Liver (tissue), 9 donors: ENCODE measurements around the gene KLF16. TPM values are rescaled to one million over a fixed set of nuclear protein-coding genes. Genes with fewer than 3 reads are reported as not detected.

Experiments used
- DNase-seq: peaks from one replicate; pipeline ENCODE4 v3.0.0-alpha.2; 2017; ENCODE audit warnings: low spot score
- H3K27ac ChIP-seq, 2 donors: one replicate each; pipeline ENCODE4 v1.7.0; 2013; ENCODE audit warnings: inconsistent platforms in 2 of 2, low read length in 2 of 2, control low read depth in 1 of 2, low read depth in 1 of 2, mild to moderate bottlenecking in 1 of 2
- H3K27me3 ChIP-seq, 4 donors: one replicate each; pipeline versions ENCODE4 v1.6.1 to v1.7.0; 2013; ENCODE audit warnings: low read length in 3 of 4, inconsistent platforms in 1 of 4, mild to moderate bottlenecking in 1 of 4, moderate library complexity in 1 of 4; ENCODE audit not compliant: control insufficient read depth in 4 of 4, insufficient read depth in 4 of 4
- H3K36me3 ChIP-seq, 4 donors: one replicate each; pipeline versions ENCODE4 v1.6.1 to v1.7.0; 2013; ENCODE audit warnings: low read length in 3 of 4, mild to moderate bottlenecking in 3 of 4, low read depth in 1 of 4, moderate library complexity in 1 of 4; ENCODE audit not compliant: control insufficient read depth in 4 of 4, insufficient read depth in 3 of 4
- H3K4me1 ChIP-seq, 4 donors: one replicate each; pipeline versions ENCODE4 v1.6.1 to v1.7.0; 2013; ENCODE audit warnings: low read length in 3 of 4, mild to moderate bottlenecking in 3 of 4, moderate library complexity in 1 of 4; ENCODE audit not compliant: control insufficient read depth in 4 of 4, insufficient read depth in 4 of 4
- H3K4me3 ChIP-seq, 3 donors: one replicate each; pipeline versions ENCODE4 v1.6.1 to v1.7.0; 2013; ENCODE audit warnings: low read length in 3 of 3, control low read depth in 1 of 3, low read depth in 1 of 3, mild to moderate bottlenecking in 1 of 3
- H3K9ac ChIP-seq, 2 donors: one replicate each; pipeline ENCODE4 v1.7.0; 2013; ENCODE audit warnings: low read length in 2 of 2, mild to moderate bottlenecking in 2 of 2, moderate library complexity in 2 of 2, control low read depth in 1 of 2, low read depth in 1 of 2
- H3K9me3 ChIP-seq, 4 donors: one replicate each; pipeline versions ENCODE4 v1.6.1 to v1.7.0; 2013; ENCODE audit warnings: low read length in 3 of 4; ENCODE audit not compliant: control insufficient read depth in 4 of 4
- CTCF ChIP-seq: fragments of 150-350 bp; IDR thresholded peaks from 2 replicates; pipeline ENCODE4 v1.5.1; 2017; ENCODE audit warnings: improper control_type of control experiment, low read depth, low read length; ENCODE audit not compliant: missing input control
- EGR1 ChIP-seq, 2 donors: IDR thresholded peaks; 2 replicates each; pipeline ENCODE4 v1.6.1; 2016 to 2018; ENCODE audit warnings: antibody characterized with exemption in 2 of 2, low read depth in 2 of 2
- FOXA1 ChIP-seq: IDR thresholded peaks from 2 replicates; pipeline ENCODE4 v1.6.1; 2016; ENCODE audit warnings: antibody characterized with exemption
- FOXA2 ChIP-seq: IDR thresholded peaks from 2 replicates; pipeline ENCODE4 v1.6.1; 2016; ENCODE audit warnings: antibody characterized with exemption
- GABPA ChIP-seq, 2 donors: IDR thresholded peaks in 1 of 2; conservative IDR thresholded peaks in 1 of 2; 2 replicates each; pipeline ENCODE4 v1.6.1; 2016; ENCODE audit warnings: antibody characterized with exemption in 2 of 2, mild to moderate bottlenecking in 1 of 2, moderate library complexity in 1 of 2
- HNF4A ChIP-seq, 2 donors: conservative IDR thresholded peaks; 2 replicates each; pipeline ENCODE4 v1.6.1; 2016; ENCODE audit warnings: antibody characterized with exemption in 2 of 2, mild to moderate bottlenecking in 2 of 2
- HNF4G ChIP-seq: IDR thresholded peaks from 2 replicates; pipeline ENCODE4 v1.6.1; 2016; ENCODE audit warnings: antibody characterized with exemption
- JUND ChIP-seq, 2 donors: IDR thresholded peaks; 2 replicates each; pipeline ENCODE4 v1.6.1; 2016; ENCODE audit warnings: antibody characterized with exemption in 2 of 2
- NR2F2 ChIP-seq: IDR thresholded peaks from 2 replicates; pipeline ENCODE4 v1.6.1; 2016; ENCODE audit warnings: antibody characterized with exemption
- RAD21 ChIP-seq, 2 donors: IDR thresholded peaks; 2 replicates each; pipeline ENCODE4 v1.6.1; 2016; ENCODE audit warnings: antibody characterized with exemption in 2 of 2, mild to moderate bottlenecking in 2 of 2
- RXRA ChIP-seq, 2 donors: IDR thresholded peaks; 2 replicates each; pipeline ENCODE4 v1.6.1; 2017 to 2018; ENCODE audit warnings: antibody characterized with exemption in 2 of 2, mild to moderate bottlenecking in 1 of 2
- SP1 ChIP-seq: IDR thresholded peaks from 2 replicates; pipeline ENCODE4 v1.6.1; 2018; ENCODE audit warnings: antibody characterized with exemption, mild to moderate bottlenecking
- TAF1 ChIP-seq: conservative IDR thresholded peaks from 2 replicates; pipeline ENCODE4 v1.6.1; 2016; ENCODE audit warnings: antibody characterized with exemption, mild to moderate bottlenecking
- YY1 ChIP-seq: IDR thresholded peaks from 2 replicates; pipeline ENCODE4 v1.6.1; 2016; ENCODE audit warnings: antibody characterized with exemption, mild to moderate bottlenecking
- WGBS: extraction: QIAGEN DNeasy Blood & Tissue Kit; methylation state at CpG from one replicate; pipeline ENCODE4 v1.1.7; 2013; 5-methylcytosine and 5-hydroxymethylcytosine counted together
- polyA plus RNA-seq, 2 donors: library from polyadenylated mRNA; stranded (reverse) in 1 of 2; unstranded in 1 of 2; fragments of 200-250 nt in 1 of 2; fragments of >200 nt in 1 of 2; fragmentation: Nextera tagmentation in 1 of 2; extraction: Ambion mirVana in 1 of 2; gene quantifications; one replicate each; pipeline versions ENCODE4 v1.2.1 to v1.2.3, GENCODE V29; 2013 to 2015
- total RNA-seq, 2 donors: library from RNA; depleted of rRNA; stranded (reverse); fragments of >200 nt; gene quantifications; one replicate each; pipeline ENCODE4 v1.2.3, GENCODE V29; 2014
- TF ChIP-seq, protein P1 (sequence below): IDR thresholded peaks from 2 replicates; pipeline ENCODE4 v1.6.1; 2016; ENCODE audit warnings: antibody characterized with exemption
- TF ChIP-seq, protein P2 (sequence below): IDR thresholded peaks from 2 replicates; pipeline ENCODE4 v1.6.1; 2016; ENCODE audit warnings: antibody characterized with exemption
- TF ChIP-seq, protein P3 (sequence below): IDR thresholded peaks from 2 replicates; pipeline ENCODE4 v1.6.1; 2016; ENCODE audit warnings: antibody characterized with exemption, mild to moderate bottlenecking
- TF ChIP-seq, protein P4 (sequence below): IDR thresholded peaks from 2 replicates; pipeline ENCODE4 v1.6.1; 2016; ENCODE audit warnings: antibody characterized with exemption
- donor health status: healthy.
- donor health status: healthy.
- donor health status: healthy.
- donor health status: healthy.
- donor health status: healthy.

The KLF16 gene
- total and polyA plus RNA-seq, 4 donors = 1.2 to 14.8 (median 6.0) TPM

DNA sequence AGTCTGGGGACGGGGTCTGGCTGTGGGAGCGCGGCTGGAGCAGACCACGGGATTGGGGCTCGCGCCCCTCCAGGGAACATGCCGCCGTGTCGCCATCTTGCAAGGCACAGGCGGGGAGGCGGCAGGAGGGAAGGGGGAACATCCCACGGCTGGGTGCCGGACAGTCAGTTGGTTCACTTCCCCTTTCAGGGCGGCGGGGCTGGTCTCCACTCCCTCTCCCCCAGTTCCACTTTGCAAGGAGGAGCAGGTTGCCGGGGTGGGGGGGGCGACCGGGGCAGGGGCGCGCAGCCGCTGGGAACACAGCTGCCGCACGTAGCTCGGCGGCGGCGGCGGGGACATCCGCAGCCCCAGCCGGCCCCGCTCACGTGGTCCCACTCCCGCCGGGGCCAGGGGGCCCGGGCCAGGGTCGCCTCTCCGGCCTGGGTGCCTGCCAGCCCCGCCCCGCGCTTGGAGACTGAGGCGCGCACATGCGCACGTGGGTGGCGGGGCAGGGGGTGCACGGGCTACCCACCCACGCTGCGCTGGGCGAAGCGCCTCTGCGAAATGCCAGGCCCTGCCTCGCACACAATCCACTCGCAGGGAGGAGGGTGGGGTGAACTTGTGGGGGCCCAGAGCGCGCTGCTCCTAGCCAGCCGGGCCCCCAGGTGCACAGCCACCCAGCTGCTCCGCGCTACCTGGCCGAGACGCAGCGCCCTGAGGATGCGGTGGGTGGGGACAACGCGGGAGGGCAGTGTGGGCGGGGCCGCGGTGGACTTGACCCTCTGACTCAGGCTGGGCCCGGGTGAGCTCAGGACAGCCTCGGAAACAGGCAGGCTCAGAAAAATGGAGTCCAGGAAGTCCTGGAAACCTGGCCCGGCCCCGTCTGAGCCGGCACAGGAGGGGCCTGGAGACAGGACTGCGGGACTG is 6.4 kb downstream of the KLF16 start:
- Histone ChIP-seq H3K4me3 (peak overlapping the region in 1 of 3 donors; percentile 34), H3K27me3 (no peaks in the 10 kb centered on the region), H3K9ac (peak overlapping the region in 1 of 2 donors; percentile 50), H3K27ac (peak overlapping the region; percentile 89 to 92), H3K36me3 (peaks cover 0 to 2% (median 0%) of the 10 kb centered on the region in 4 donors), H3K9me3 (no peaks in the 10 kb centered on the region), H3K4me1 (peaks cover 46 to 77% (median 59%) of the 10 kb centered on the region in 4 donors)
- WGBS = 18% methylated on average over 73 of the region's 73 CpGs
- DNase-seq = peak; percentile 81
- TF ChIP-seq TAF1 (no peak), FOXA2 (no peak), JUND (IDR thresholded peaks at IDR 0.05) (peak; percentile 84 to 94), CTCF (no peak), FOXA1 (no peak), RAD21 (IDR thresholded peaks at IDR 0.05) (no peak), SP1 (peak; percentile 83), NR2F2 (peak; percentile 55), RXRA (IDR thresholded peaks at IDR 0.05) (peak; percentile 91 to 93), GABPA (IDR thresholded peaks at IDR 0.05 in 1 of 2, conservative IDR thresholded peaks at IDR 0.05 in 1 of 2) (peak in 1 of 2 donors; percentile 37), EGR1 (IDR thresholded peaks at IDR 0.05; ENCODE audit: low read depth in 2 of 2) (peak in 1 of 2 donors; percentile 27), HNF4A (conservative IDR thresholded peaks at IDR 0.05) (peak; percentile 80 to 82), YY1 (peak; percentile 88), HNF4G (peak; percentile 38)
- TF ChIP-seq, protein P1, sequence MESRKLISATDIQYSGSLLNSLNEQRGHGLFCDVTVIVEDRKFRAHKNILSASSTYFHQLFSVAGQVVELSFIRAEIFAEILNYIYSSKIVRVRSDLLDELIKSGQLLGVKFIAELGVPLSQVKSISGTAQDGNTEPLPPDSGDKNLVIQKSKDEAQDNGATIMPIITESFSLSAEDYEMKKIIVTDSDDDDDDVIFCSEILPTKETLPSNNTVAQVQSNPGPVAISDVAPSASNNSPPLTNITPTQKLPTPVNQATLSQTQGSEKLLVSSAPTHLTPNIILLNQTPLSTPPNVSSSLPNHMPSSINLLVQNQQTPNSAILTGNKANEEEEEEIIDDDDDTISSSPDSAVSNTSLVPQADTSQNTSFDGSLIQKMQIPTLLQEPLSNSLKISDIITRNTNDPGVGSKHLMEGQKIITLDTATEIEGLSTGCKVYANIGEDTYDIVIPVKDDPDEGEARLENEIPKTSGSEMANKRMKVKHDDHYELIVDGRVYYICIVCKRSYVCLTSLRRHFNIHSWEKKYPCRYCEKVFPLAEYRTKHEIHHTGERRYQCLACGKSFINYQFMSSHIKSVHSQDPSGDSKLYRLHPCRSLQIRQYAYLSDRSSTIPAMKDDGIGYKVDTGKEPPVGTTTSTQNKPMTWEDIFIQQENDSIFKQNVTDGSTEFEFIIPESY = no peak
- TF ChIP-seq, protein P2, sequence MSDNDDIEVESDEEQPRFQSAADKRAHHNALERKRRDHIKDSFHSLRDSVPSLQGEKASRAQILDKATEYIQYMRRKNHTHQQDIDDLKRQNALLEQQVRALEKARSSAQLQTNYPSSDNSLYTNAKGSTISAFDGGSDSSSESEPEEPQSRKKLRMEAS = no peak
- TF ChIP-seq, protein P3, sequence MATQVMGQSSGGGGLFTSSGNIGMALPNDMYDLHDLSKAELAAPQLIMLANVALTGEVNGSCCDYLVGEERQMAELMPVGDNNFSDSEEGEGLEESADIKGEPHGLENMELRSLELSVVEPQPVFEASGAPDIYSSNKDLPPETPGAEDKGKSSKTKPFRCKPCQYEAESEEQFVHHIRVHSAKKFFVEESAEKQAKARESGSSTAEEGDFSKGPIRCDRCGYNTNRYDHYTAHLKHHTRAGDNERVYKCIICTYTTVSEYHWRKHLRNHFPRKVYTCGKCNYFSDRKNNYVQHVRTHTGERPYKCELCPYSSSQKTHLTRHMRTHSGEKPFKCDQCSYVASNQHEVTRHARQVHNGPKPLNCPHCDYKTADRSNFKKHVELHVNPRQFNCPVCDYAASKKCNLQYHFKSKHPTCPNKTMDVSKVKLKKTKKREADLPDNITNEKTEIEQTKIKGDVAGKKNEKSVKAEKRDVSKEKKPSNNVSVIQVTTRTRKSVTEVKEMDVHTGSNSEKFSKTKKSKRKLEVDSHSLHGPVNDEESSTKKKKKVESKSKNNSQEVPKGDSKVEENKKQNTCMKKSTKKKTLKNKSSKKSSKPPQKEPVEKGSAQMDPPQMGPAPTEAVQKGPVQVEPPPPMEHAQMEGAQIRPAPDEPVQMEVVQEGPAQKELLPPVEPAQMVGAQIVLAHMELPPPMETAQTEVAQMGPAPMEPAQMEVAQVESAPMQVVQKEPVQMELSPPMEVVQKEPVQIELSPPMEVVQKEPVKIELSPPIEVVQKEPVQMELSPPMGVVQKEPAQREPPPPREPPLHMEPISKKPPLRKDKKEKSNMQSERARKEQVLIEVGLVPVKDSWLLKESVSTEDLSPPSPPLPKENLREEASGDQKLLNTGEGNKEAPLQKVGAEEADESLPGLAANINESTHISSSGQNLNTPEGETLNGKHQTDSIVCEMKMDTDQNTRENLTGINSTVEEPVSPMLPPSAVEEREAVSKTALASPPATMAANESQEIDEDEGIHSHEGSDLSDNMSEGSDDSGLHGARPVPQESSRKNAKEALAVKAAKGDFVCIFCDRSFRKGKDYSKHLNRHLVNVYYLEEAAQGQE = peak; percentile 38
- TF ChIP-seq, protein P4, sequence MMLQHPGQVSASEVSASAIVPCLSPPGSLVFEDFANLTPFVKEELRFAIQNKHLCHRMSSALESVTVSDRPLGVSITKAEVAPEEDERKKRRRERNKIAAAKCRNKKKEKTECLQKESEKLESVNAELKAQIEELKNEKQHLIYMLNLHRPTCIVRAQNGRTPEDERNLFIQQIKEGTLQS = peak; percentile 70
